Fibroblast of villous mesenchyme (primary cell): ENCODE measurements around the gene MAN1B1. TPM values are rescaled to one million over a fixed set of nuclear protein-coding genes. Genes with fewer than 3 reads are reported as not detected.

Experiments used
- DNase-seq: peaks from one replicate; pipeline ENCODE4 v3.0.0-alpha.2; 2010; ENCODE audit warnings: low read depth
- H3K4me3 ChIP-seq: 2 replicates; pipeline ENCODE4 v1.5.1; 2011; ENCODE audit warnings: low read depth, mild to moderate bottlenecking, low read length
- total RNA-seq: library from RNA; depleted of rRNA; stranded (reverse); fragments of >200 nt; gene quantifications from 2 replicates; pipeline ENCODE4 v1.2.3, GENCODE V29; 2012
- TF ChIP-seq, protein P1 (sequence below): IDR thresholded peaks from 2 replicates; pipeline ENCODE4 v1.5.1; 2012; ENCODE audit warnings: low read depth, mild to moderate bottlenecking, low read length; ENCODE audit not compliant: insufficient read depth

MAN1B1 gene
- total RNA-seq = 65.6 and 65.7 TPM in 2 replicates

DNA sequence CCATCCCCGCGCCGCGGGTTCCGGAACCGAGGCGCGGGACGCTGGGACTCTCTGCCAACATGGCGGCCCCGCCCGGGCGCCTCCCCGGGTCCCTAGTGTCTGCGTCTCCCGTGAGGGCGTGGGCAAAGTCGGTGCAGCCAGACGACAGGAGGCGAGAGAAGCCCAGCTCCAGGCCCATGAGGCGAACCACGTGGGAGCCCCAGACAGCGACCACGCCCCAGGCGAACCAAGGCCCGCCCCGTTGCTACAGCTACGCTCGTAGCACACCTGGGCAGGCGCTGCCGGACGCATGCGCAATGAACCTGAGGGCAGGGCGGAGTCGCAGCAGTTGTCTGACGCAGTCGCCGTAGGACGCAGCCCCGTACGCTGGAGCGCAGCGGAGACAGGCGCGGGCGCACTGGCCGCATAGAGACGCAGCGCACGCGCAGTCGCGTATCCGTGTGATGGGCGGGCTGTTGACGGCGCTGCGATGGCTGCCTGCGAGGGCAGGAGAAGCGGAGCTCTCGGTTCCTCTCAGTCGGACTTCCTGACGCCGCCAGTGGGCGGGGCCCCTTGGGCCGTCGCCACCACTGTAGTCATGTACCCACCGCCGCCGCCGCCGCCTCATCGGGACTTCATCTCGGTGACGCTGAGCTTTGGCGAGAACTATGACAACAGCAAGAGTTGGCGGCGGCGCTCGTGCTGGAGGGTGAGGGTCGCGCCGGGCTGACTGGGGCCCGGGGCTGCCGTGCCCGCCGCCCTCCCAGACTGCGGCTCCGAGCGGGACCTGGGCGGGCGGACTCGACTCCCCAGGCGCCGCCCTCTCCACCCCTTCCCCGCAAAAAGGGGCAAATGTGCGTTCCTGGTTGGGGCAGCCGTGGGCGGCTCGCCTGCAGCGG, at the start of gene MAN1B1:
MAN1B1 (plus strand) TSS at position 455 of the 878 bp plus-strand sequence; CDS start at position 470, 15 bp downstream.
- TF ChIP-seq, protein P1, sequence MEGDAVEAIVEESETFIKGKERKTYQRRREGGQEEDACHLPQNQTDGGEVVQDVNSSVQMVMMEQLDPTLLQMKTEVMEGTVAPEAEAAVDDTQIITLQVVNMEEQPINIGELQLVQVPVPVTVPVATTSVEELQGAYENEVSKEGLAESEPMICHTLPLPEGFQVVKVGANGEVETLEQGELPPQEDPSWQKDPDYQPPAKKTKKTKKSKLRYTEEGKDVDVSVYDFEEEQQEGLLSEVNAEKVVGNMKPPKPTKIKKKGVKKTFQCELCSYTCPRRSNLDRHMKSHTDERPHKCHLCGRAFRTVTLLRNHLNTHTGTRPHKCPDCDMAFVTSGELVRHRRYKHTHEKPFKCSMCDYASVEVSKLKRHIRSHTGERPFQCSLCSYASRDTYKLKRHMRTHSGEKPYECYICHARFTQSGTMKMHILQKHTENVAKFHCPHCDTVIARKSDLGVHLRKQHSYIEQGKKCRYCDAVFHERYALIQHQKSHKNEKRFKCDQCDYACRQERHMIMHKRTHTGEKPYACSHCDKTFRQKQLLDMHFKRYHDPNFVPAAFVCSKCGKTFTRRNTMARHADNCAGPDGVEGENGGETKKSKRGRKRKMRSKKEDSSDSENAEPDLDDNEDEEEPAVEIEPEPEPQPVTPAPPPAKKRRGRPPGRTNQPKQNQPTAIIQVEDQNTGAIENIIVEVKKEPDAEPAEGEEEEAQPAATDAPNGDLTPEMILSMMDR = no peak
- peak within 1 kb of the TSS; percentile 80 for H3K4me3 ChIP-seq
- DNase-seq = peak; percentile 99

DNA sequence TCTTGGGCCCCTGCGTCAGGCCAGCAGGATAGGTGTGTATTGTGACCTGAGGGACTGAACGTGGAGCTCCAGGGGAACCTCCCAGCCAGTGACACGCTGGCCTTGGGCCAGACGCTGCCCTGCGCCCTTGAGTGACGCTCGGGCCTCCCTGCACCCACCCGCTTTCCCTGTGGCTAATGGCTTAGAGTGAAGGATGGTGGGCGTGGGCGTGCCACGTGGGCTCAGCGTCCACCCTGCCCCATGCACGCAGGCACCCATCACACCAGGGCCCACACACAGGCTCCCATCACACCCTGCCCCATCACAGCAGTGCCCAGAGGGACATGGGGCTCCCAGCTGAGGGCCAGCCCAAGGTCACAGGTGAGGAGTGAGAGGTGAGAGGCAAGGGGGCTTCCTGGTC, 49.8 kb upstream of the MAN1B1 start:
- DNase-seq = no peak
- no peak overlapping the region for H3K4me3 ChIP-seq
- TF ChIP-seq, protein P1 = no peak

DNA sequence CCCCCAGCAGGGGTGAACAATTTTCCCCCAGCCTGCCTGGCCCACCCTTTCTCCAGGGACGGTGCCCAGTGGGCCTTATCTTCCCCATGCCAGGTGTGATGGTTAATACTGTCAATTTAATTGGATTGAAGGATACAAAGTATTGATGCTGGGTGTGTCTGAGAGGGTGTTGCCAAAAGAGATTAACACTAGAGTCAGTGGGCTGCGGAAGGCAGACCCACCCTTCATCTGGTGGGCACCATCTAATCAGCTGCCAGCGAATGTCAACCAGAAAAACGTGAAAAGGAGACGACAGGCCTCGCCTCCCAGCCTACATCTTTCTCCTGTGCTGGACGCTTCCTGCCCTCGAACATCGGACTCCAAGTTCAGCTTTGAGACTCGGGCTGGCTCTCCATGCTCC, 49.3 kb upstream of the MAN1B1 start:
- no peak for DNase-seq
- H3K4me3 ChIP-seq = no peak overlapping the region
- TF ChIP-seq, protein P1 = no peak

- no peak overlapping the region for H3K4me3 ChIP-seq
- no peak for DNase-seq
- TF ChIP-seq, protein P1 = no peak
Measured at GRCh38 chr9:137038916-137039315, 47.9 kb upstream of the MAN1B1 start.

DNA sequence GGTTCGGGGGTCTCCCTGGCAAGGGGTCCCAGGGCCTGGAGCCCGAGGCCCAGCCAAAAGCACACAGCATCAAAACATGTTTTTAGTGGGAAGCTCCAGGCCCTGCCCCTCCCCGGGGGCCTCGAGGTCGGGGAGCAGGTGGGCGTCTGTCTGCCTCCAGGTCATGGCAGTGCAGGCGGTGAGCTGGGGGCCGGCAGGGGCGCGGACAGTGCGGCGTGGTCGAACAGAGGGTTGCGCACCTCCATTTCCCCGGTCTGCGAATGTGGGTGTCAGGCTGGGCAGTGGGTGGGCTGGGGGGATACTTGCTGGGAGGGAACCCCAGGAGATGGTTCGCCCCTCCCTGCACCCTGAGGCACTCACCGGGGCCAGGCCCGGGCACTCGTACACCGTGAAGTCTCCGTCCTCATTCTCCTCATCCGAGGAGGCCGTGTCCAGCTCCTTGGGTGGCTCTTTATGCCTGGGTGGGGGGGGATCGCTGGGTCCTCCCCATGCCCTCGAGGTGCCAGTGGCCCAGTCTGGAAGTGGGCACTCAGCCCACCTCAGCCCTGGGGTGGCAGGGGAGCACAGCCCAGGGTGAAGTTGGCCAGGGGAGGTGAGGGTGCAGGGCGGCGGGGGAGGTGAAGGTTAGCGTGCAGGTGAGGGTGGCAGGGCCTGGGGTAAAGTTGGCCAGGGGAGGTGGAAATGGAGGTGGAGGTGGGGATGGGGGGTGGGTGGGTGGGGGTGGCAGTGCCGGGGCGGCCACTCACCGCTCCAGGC, 47.0 kb upstream of the MAN1B1 start:
- DNase-seq = no peak
- no peak overlapping the region for H3K4me3 ChIP-seq
- TF ChIP-seq, protein P1 = no peak

GRCh38 chr9:137040568-137040967, 46.2 kb upstream of the MAN1B1 start:
- TF ChIP-seq, protein P1 = no peak
- no peak for DNase-seq
- H3K4me3 ChIP-seq = no peak overlapping the region
